Subcutaneous abdominal adipose tissue (tissue), 5 donors: Measurements from ENCODE around the gene ABCG2.

ENCODE experiments used
- H3K27ac ChIP-seq: one replicate; pipeline ENCODE4 v1.7.0; 2013; ENCODE audit warnings: low read depth, mild to moderate bottlenecking, inconsistent platforms, low read length, moderate library complexity
- H3K27me3 ChIP-seq, 5 donors: one replicate each; pipeline ENCODE4 v1.7.0; 2013; ENCODE audit warnings: low read length in 5 of 5, inconsistent platforms in 1 of 5; ENCODE audit not compliant: control insufficient read depth in 5 of 5, insufficient read depth in 4 of 5
- H3K36me3 ChIP-seq, 5 donors: one replicate each; pipeline ENCODE4 v1.7.0; 2013; ENCODE audit warnings: low read length in 5 of 5; ENCODE audit not compliant: control insufficient read depth in 5 of 5, insufficient read depth in 5 of 5
- H3K4me1 ChIP-seq, 5 donors: one replicate each; pipeline ENCODE4 v1.7.0; 2013; ENCODE audit warnings: low read length in 5 of 5, mild to moderate bottlenecking in 3 of 5, moderate library complexity in 1 of 5; ENCODE audit not compliant: control insufficient read depth in 5 of 5, insufficient read depth in 5 of 5
- H3K4me3 ChIP-seq, 5 donors: one replicate each; pipeline ENCODE4 v1.7.0; 2013; ENCODE audit warnings: low read length in 5 of 5, low read depth in 1 of 5
- H3K9ac ChIP-seq, 5 donors: one replicate each; pipeline ENCODE4 v1.7.0; 2013; ENCODE audit warnings: low read length in 5 of 5, mild to moderate bottlenecking in 4 of 5, moderate library complexity in 3 of 5
- H3K9me3 ChIP-seq, 5 donors: one replicate each; pipeline ENCODE4 v1.7.0; 2013; ENCODE audit warnings: low read length in 5 of 5; ENCODE audit not compliant: control insufficient read depth in 5 of 5
- donor health status: healthy.
- donor health status: healthy.
- donor health status: healthy.
- donor health status: healthy.
- donor health status: healthy.

Gene ABCG2

GRCh38 chr4:88106205-88106604 lies 52.2 kb downstream of the ABCG2 start:
- Histone ChIP-seq H3K9ac (no peak overlapping the region), H3K36me3 (no peaks in the 10 kb centered on the region), H3K4me3 (no peak overlapping the region), H3K27ac (no peak overlapping the region), H3K27me3 (no peaks in the 10 kb centered on the region), H3K4me1 (peaks cover 3 to 15% (median 8%) of the 10 kb centered on the region in 5 donors), H3K9me3 (no peaks in the 10 kb centered on the region)

- H3K9ac ChIP-seq: no peak overlapping the region
- no peak overlapping the region for H3K4me3 ChIP-seq
- H3K36me3 ChIP-seq: no peaks in the 10 kb centered on the region
- peaks cover 3 to 15% (median 8%) of the 10 kb centered on the region in 5 donors for H3K4me1 ChIP-seq
- no peaks in the 10 kb centered on the region for H3K27me3 ChIP-seq
- H3K9me3 ChIP-seq: no peaks in the 10 kb centered on the region
- H3K27ac ChIP-seq: no peak overlapping the region
Observed at GRCh38 chr4:88104902-88105610, 53.4 kb downstream of the ABCG2 start.

GRCh38 chr4:88102026-88102425 lies 56.4 kb downstream of the ABCG2 start:
- Histone ChIP-seq H3K27me3 (no peaks in the 10 kb centered on the region), H3K4me3 (no peak overlapping the region), H3K4me1 (peaks cover 0 to 9% (median 0%) of the 10 kb centered on the region in 5 donors), H3K9me3 (no peaks in the 10 kb centered on the region), H3K9ac (no peak overlapping the region), H3K36me3 (no peaks in the 10 kb centered on the region), H3K27ac (no peak overlapping the region)

- H3K9ac ChIP-seq: no peak overlapping the region
- no peak overlapping the region for H3K27ac ChIP-seq
- H3K4me1 ChIP-seq: peaks cover 0 to 9% (median 0%) of the 10 kb centered on the region in 5 donors
- no peaks in the 10 kb centered on the region for H3K36me3 ChIP-seq
- H3K4me3 ChIP-seq: no peak overlapping the region
- H3K9me3 ChIP-seq: no peaks in the 10 kb centered on the region
- H3K27me3 ChIP-seq: no peaks in the 10 kb centered on the region
Observed at GRCh38 chr4:88101165-88101564, 57.3 kb downstream of the ABCG2 start.

GRCh38 chr4:88098993-88099752 lies 59.3 kb downstream of the ABCG2 start:
- Histone ChIP-seq H3K4me1 (peaks cover 0 to 4% (median 0%) of the 10 kb centered on the region in 5 donors), H3K9me3 (no peaks in the 10 kb centered on the region), H3K27ac (no peak overlapping the region), H3K27me3 (no peaks in the 10 kb centered on the region), H3K4me3 (no peak overlapping the region), H3K9ac (no peak overlapping the region), H3K36me3 (no peaks in the 10 kb centered on the region)

GRCh38 chr4:88097781-88098180 lies 60.7 kb downstream of the ABCG2 start:
- Histone ChIP-seq H3K4me3 (no peak overlapping the region), H3K27ac (no peak overlapping the region), H3K9me3 (no peaks in the 10 kb centered on the region), H3K4me1 (peaks cover 0 to 4% (median 0%) of the 10 kb centered on the region in 5 donors), H3K27me3 (no peaks in the 10 kb centered on the region), H3K9ac (no peak overlapping the region), H3K36me3 (no peaks in the 10 kb centered on the region)

- H3K9me3 ChIP-seq: no peaks in the 10 kb centered on the region
- H3K4me3 ChIP-seq: no peak overlapping the region
- H3K36me3 ChIP-seq: no peaks in the 10 kb centered on the region
- H3K9ac ChIP-seq: no peak overlapping the region
- no peaks in the 10 kb centered on the region for H3K27me3 ChIP-seq
- peaks cover 0 to 4% (median 0%) of the 10 kb centered on the region in 5 donors for H3K4me1 ChIP-seq
- no peak overlapping the region for H3K27ac ChIP-seq
Observed at GRCh38 chr4:88097301-88097700, 61.1 kb downstream of the ABCG2 start.

GRCh38 chr4:88093874-88094273 lies 64.6 kb downstream of the ABCG2 start:
- Histone ChIP-seq H3K27me3 (no peaks in the 10 kb centered on the region), H3K4me3 (no peak overlapping the region), H3K4me1 (peaks cover 0 to 3% (median 0%) of the 10 kb centered on the region in 5 donors), H3K9ac (no peak overlapping the region), H3K27ac (no peak overlapping the region), H3K36me3 (no peaks in the 10 kb centered on the region), H3K9me3 (no peaks in the 10 kb centered on the region)

GRCh38 chr4:88091378-88091777 lies 67.1 kb downstream of the ABCG2 start:
- H3K4me1 ChIP-seq: peaks cover 0 to 3% (median 0%) of the 10 kb centered on the region in 5 donors
- H3K9me3 ChIP-seq: no peaks in the 10 kb centered on the region
- no peak overlapping the region for H3K27ac ChIP-seq
- no peaks in the 10 kb centered on the region for H3K36me3 ChIP-seq
- H3K27me3 ChIP-seq: no peaks in the 10 kb centered on the region
- H3K4me3 ChIP-seq: no peak overlapping the region
- H3K9ac ChIP-seq: no peak overlapping the region

- Histone ChIP-seq H3K36me3 (no peaks in the 10 kb centered on the region), H3K4me3 (no peak overlapping the region), H3K9me3 (no peaks in the 10 kb centered on the region), H3K27me3 (no peaks in the 10 kb centered on the region), H3K4me1 (peaks cover 0 to 3% (median 0%) of the 10 kb centered on the region in 5 donors), H3K27ac (no peak overlapping the region), H3K9ac (no peak overlapping the region)
Observed at GRCh38 chr4:88090898-88091297, 67.5 kb downstream of the ABCG2 start.
